HG02623 (cell line): ENCODE measurements around the gene SPATA16.
"Not testable (repeated sequence)": the region's sequence is repeated elsewhere in the genome, so short reads cannot be mapped to it uniquely, and the experiment has no call there.

Source experiments
- ATAC-seq: cut with Tn5 transposase; IDR thresholded peaks from one replicate; pipeline ENCODE4 v1.9.1; 2021; ENCODE audit warnings: moderate library complexity; ENCODE audit not compliant: unreplicated experiment

Gene SPATA16

GRCh38 chr3:173140986-173141385 lies at the start of gene SPATA16:
SPATA16 (minus strand) TSS chr3:173141235; CDS start chr3:173117731, 23,504 bp downstream.
- ATAC-seq: no peak

DNA sequence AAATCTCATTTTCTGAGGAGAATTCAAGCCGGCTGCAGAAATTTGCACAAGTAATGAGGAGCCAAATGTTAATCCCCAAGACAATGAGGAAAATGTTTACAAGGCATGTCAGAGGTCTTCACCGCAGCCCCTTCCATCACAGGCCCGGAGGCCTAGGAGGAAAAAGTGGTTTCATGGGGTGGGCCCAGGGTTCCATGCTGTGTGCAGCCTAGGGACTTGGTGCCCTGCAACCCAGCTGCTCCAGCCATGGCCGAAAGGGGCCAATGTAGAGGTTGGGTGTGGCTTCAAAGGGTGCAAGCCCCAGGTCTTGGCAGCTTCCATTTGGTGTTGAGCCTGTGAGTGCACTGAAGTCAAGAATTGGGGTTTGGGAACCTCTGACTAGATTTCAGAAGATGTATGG lies 42.0 kb upstream of the SPATA16 start:
- ATAC-seq: not testable (repeated sequence)

GRCh38 chr3:173173652-173174051 lies 32.6 kb upstream of the SPATA16 start:
- no peak for ATAC-seq

- not testable (repeated sequence) for ATAC-seq
Observed at GRCh38 chr3:173159139-173159538, 18.1 kb upstream of the SPATA16 start.

- not testable (repeated sequence) for ATAC-seq
Observed at GRCh38 chr3:173156533-173156932, 15.5 kb upstream of the SPATA16 start.

DNA sequence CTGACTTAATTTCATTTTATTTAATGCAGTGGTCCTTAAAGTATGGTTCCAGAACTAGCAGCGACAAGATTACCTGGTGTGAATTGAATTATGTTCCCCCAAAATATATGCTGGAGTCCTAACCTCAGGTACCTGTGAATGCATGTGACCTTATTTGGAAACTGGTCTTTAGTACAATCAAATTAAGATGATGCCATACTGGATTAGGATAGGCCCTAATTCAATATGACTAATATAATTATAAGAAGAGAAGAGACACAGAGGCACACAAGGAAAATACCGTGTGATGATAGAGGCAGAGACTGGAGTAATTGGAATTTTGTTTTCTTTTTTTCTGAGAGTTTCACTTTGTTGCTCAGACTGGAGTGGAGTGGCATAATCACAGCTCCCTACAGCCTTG lies 12.6 kb upstream of the SPATA16 start:
- no peak for ATAC-seq

DNA sequence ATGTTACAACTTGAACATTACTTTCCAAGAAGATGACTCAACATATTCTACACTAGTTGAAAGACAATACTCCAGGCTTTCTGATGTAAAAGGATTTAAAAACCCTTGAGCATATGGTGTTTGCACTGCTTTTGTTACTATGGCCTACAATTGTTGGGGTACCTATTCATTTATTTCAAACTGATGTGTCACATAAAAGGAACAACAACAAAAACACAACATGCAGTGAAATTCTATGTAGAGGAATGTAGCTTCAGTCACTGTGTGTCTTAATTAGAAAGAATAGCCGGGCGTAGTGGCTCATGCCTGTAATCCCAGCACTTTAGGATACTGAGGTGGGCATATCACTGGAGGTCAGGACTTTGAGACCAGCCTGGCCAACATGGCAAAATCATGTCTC lies 1.6 kb downstream of the SPATA16 start:
- no peak for ATAC-seq

DNA sequence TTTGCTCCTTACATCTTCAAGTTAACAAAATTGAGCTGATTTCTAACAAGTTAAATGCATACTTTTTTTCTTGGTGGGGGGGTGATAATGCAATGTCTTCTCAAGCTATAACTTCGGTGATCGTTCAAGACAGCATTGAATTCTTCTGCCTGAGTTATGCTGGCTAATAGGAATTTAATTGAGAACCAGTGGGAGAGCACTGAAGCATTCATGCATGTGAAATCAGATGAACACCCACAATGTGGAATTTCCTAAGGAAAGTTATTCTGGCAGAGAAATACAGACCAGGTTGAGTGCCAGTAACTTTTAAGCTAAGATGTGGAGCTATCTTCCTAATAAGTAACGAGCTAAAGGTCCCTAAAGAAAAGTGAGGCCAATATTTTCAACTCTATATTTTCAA lies 3.0 kb downstream of the SPATA16 start:
- ATAC-seq: no peak

DNA sequence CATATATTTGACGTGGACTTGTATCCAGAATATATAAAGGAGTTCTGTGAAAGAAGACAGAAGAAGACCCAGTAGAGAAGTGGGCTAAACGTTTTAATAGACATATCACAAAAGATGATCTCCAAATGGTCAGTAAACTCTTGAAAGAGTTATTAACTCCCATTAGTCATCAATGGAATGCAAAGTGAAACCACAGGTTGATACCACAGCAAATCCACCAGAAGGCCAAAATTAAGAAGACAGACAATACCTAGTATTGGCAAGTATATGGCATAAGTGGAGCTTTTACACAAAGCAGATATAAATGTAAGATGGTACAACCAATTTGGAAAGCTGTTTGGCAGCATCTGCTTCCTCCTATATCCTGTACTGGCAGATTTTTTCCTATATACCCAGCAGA lies 6.0 kb downstream of the SPATA16 start:
- ATAC-seq: no peak

GRCh38 chr3:173128633-173129032 lies 12.4 kb downstream of the SPATA16 start:
- no peak for ATAC-seq

GRCh38 chr3:173111321-173111720 lies 29.7 kb downstream of the SPATA16 start:
- no peak for ATAC-seq

DNA sequence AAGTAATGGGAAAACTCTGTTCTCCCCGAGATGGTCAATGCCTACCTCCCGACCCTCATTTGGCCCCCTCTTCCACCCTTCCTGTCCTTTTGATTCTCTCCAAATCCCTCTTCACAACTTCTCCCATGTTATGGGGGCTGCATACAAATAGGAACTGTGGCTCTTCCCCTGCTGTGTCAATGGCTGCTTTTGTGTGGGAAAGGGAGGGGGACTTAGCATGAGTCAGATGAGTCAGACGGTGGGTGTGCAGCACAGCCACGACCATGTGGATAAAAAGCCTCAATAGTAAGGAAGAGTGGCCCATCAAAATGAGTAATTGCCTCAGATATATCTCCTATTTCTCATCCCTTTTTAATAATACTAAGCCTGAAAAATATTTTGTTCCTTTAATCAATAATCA lies 31.9 kb downstream of the SPATA16 start:
- ATAC-seq: no peak

GRCh38 chr3:173103469-173103868 lies 37.6 kb downstream of the SPATA16 start:
- no peak for ATAC-seq

GRCh38 chr3:173098959-173099358 lies 42.1 kb downstream of the SPATA16 start:
- ATAC-seq: no peak

DNA sequence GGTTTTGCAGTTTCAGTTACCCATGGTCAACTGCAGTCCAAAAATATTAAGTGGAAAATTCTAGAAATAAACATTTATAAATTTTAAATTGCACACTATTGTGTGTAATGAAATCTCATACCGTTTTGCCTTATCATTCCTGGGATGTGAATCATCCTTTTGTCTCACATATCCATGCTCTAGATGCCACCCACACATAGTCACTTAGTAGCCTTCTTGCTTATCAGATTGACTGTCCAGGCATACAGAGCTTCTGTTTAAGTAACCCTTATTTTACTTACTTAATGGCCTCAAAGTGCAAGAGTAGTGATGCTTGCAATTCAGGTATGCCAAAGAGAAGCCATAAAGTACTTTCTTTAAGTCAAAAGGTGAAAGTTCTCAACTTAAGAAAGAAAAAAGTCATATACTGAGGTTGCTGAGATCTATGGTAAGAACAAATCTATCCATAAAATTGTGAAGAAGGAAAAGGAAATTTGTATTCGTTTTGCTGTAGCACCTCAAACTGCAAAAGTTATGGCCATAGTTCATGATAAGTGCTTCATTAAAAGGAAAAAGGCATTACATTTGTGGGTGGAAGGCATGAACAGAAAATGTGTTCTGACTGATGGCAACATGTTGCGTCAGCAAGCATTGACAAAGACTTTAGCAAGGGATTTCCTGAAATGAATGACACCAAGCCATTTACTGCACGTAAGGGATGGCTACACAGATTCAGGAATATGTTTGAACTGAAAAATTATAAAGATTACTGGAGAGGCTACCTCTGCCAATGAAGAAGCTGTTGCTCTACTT lies 43.8 kb downstream of the SPATA16 start:
- ATAC-seq: no peak

- ATAC-seq: no peak
Observed at GRCh38 chr3:173096140-173096539, 44.9 kb downstream of the SPATA16 start.

DNA sequence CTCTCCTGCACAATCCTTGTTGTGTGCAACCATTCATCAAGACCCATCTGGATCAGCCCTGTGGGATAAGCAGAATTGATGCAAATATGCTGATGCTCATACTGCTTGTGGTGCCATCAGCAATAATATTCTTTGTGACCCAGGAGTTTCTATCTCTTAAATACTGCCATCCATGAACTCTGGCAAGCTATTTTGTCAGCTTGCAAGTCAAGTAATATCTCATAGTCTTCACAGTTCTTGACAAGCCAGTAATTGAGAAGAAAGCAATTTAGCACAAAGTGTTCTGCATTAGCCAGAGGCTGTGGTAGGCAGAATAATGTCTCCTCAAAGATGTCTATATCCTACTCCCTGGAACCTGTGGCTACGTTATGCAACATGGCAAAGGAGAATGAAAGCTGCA lies 49.0 kb downstream of the SPATA16 start:
- no peak for ATAC-seq

DNA sequence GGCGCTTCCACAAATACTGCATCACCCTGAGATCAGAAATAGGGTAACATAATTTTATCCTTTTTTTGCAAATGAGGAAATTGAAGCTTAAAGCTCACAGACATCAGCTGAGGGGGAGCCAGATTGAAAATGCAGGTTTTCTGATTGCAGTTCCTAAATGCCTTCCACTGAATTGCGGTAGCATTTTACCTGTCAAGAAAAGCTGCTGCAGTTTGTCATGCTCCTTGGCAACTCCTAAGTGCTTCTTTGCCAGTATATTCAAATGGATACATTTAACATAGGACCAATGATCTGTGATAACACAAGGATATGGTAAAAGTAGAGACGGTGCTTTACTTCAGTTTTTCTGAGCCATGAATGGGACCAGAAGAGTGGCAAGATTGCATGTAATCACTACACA lies 50.5 kb downstream of the SPATA16 start:
- ATAC-seq: no peak

- ATAC-seq: no peak
Observed at GRCh38 chr3:173089283-173089682, 51.8 kb downstream of the SPATA16 start.

DNA sequence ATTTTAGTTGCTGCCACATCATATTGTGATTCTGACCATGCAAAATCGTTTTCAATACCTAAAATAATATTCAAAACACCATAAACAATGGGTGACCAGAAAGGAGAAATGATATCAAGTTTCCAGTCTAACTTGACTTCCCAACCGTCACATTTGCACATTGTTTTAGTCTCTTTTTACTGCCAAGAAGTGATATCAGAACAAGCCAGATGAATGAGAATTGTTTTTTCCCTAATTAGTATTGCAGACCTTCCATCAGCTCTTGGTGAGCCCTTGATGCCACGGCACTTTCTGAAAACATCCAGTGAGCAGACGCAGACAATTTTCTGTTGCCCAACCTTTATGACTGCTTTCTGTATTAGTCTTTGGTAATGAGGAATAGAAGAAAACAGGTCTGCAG lies 62.5 kb downstream of the SPATA16 start:
- ATAC-seq: no peak

DNA sequence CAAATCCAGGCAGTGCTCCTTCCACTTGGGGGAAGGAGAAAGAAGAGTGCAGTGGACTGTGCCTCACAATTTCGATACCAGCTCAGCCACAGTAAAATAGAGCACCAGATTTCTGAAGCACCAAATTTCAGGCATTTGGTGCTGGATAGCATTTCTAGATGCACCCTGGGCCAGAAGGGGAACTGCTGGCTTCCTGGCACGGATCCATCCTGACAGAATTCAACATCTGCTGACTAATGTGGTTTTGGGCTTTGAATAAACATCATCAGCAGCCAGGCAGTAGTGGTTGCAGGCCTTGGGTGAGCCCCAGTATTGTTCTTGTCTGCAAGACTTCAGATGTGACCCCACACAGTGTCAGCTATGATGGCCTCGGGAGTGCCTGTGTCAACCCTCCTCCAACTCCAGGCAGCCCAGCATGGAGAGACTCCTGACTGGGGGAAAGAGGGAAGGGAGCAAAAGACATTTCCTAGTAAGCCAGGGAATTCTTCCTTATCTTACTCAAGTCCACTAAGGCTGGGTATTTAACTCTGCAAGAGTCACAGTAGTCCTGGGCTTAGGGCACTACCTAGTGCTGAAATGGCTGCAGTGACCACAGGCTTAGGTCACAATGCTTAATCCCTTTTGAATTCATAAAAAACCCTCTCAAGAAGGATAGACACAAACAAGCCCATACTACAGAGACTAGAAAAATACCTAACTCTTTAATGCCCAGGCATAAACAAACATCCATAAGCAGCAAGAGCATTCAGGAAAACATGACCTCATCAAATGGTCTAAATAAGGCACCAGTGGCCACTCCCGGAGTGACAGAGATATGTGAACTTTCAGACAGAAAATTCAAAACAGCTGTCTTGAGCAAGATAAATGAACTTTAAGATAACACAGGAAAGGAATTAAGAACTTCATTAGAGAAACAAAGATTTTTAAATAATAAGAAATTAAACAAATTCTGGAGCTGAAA lies 74.7 kb downstream of the SPATA16 start:
- no peak for ATAC-seq

GRCh38 chr3:173065543-173065981 lies 75.5 kb downstream of the SPATA16 start:
- no peak for ATAC-seq
